ENCODE results near the gene LMX1A.

LMX1A gene

GRCh38 chr1:165215676-165216075 lies 140.8 kb downstream of the LMX1A start:
- DNase-seq (ENCODE audit: low read depth): no peak
- no peak for TF ChIP-seq CTCF (conservative IDR thresholded peaks at IDR 0.05; ENCODE audit: low read length)
- H3K4me3 ChIP-seq (ENCODE audit: low read length): no peak overlapping the region

- TF ChIP-seq CTCF (conservative IDR thresholded peaks at IDR 0.05; ENCODE audit: low read length): no peak
- H3K4me3 ChIP-seq (ENCODE audit: low read length): no peak overlapping the region
- no peak for DNase-seq (ENCODE audit: low read depth)
Observed at GRCh38 chr1:165212229-165212628, 144.3 kb downstream of the LMX1A start.

- DNase-seq (ENCODE audit: low read depth): no peak
- H3K4me3 ChIP-seq (ENCODE audit: low read length): no peak overlapping the region
- no peak for TF ChIP-seq CTCF (conservative IDR thresholded peaks at IDR 0.05; ENCODE audit: low read length)
Observed at GRCh38 chr1:165207853-165208515, 148.5 kb downstream of the LMX1A start.

GRCh38 chr1:165205145-165205544 lies 151.4 kb downstream of the LMX1A start:
- no peak for DNase-seq (ENCODE audit: low read depth)
- H3K4me3 ChIP-seq (ENCODE audit: low read length): no peak overlapping the region
- no peak for TF ChIP-seq CTCF (conservative IDR thresholded peaks at IDR 0.05; ENCODE audit: low read length)

GRCh38 chr1:165204548-165204947 lies 152.0 kb downstream of the LMX1A start:
- DNase-seq (ENCODE audit: low read depth): no peak
- no peak for TF ChIP-seq CTCF (conservative IDR thresholded peaks at IDR 0.05; ENCODE audit: low read length)

GRCh38 chr1:165191087-165191486 lies 165.4 kb downstream of the LMX1A start:
- no peak overlapping the region for H3K4me3 ChIP-seq (ENCODE audit: low read length)
- DNase-seq (ENCODE audit: low read depth): no peak
- no peak for TF ChIP-seq CTCF (conservative IDR thresholded peaks at IDR 0.05; ENCODE audit: low read length)

More at GRCh38 chr1:165204548-165204947, 152.0 kb downstream of the LMX1A start:
- no peak overlapping the region for H3K4me3 ChIP-seq (ENCODE audit: low read length)

- no peak for DNase-seq (ENCODE audit: low read depth)
- no peak for TF ChIP-seq CTCF (conservative IDR thresholded peaks at IDR 0.05; ENCODE audit: low read length)
- no peak overlapping the region for H3K4me3 ChIP-seq (ENCODE audit: low read length)
Observed at GRCh38 chr1:165189913-165190312, 166.6 kb downstream of the LMX1A start.
